GM18507 (cell line): Measurements from ENCODE around the gene TMEM233.

Experiments used
- DNase-seq: peaks from one replicate; pipeline ENCODE4 v3.0.0; 2011; ENCODE audit warnings: low read depth; ENCODE audit not compliant: insufficient read length; ENCODE audit errors: extremely low spot score
- FAIRE-seq: peaks from 2 replicates; lab custom pipeline; 2011; peaks lifted over from hg19 to GRCh38; lab: Jason Lieb, UNC

The TMEM233 gene

GRCh38 chr12:119676022-119676421 is 82.4 kb downstream of the TMEM233 start:
- DNase-seq (no peak), FAIRE-seq (no peak)

DNA sequence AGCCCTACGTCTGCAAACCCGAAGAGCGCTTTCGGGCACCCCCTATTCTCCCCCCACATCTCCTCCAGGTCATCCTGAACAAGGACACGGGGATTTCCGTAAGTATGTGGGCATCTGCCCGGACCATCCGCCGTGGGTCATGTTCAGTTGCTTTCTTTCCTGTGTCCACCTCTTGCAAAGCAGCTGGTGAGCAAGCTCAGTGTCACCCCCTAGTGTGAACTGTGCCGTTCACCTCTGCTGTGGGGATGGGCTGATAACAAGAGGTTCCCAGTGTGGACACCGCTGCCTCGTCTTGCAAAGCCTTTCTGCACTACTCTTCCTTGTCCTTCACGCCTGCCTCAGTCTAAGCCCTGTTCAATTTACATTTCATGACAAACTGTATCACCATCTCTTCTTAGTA is 83.0 kb downstream of the TMEM233 start:
- FAIRE-seq: no peak
- DNase-seq: no peak

- FAIRE-seq: no peak
These were observed 84.9 kb downstream of the TMEM233 start for GRCh38 chr12:119678459-119678858.

GRCh38 chr12:119679081-119679480 is 85.5 kb downstream of the TMEM233 start:
- FAIRE-seq (no peak), DNase-seq (no peak)

More at GRCh38 chr12:119678459-119678858, 84.9 kb downstream of the TMEM233 start:
- no peak for DNase-seq

- FAIRE-seq: no peak
- DNase-seq: no peak
These were observed 85.9 kb downstream of the TMEM233 start for GRCh38 chr12:119679490-119679889.

- FAIRE-seq (no peak), DNase-seq (no peak)
These were observed 87.5 kb downstream of the TMEM233 start for GRCh38 chr12:119681111-119681510.

DNA sequence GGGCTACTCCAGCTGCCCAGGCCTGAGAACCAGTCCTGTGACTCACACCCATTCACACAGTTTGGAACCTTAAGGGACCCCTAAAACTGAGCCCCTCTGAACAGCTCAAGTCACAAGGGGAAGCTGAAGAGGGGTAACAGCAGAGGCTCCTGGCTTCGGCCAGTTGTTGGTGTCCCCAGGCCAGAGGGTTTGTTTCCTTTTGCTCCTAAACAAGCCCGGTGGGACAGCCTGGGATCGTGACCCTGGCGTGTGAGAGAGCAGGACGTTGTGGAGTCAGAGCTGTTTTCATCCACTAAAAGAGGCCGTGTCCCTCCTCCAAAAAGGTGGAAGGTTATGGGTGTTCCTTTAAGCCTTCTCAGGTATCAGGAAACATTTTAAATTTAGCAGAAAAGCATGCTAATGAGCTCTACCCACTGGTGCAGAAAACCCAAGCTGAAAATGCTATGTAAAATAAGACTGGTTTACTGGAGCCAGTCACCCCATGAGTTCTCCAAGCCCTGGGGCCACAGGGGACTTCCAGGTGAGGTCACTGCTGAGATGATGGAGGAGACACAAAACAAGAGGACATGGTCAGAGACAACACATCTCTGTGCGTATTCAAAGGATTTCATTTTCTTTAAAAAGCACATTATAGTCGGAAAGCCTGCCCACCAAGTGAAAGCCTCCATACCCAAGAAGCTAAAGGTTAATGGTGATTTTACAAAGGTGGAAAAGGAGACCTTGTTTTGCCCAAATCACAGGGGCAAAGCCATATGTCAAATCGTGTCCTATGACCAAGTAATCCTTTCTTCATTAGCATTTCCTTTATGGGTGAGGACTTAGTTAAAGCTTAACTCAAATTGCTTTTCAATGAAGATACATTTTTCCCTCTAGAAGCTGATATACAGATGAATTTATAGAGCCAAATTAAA is 88.4 kb downstream of the TMEM233 start:
- FAIRE-seq: peak; percentile 54

DNA sequence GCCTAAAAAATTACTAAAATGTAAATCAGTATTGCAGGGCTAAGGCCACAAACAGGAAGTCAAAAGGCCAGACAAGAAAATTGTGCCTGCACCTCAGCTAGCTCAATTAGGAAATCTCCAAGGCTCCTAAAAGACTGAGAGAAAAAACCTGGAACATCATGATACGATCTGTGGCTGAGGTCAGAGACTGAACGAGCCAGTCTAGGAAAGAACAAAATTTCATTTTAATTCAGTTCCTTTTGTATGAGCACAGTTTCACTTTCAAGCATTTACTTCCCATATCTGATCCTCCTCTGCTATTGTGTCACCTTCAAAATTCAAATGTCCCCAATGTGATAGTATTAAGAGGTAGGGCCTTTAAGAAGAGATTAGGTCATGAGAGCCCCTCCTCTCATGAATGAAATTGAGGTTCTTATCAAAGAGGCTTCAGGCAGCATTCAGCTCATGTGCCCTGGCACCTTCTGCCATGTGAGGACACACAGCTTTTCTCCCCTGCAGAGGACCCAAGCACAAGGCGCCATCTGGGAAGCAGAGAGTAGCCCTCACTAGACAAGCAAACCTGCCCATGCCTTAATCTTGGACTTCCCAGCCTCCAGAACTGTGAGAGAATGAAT is 89.2 kb downstream of the TMEM233 start:
- DNase-seq: no peak
- peak; percentile 48 for FAIRE-seq

More for the DNA sequence above, 88.4 kb downstream of the TMEM233 start:
- DNase-seq: no peak

GRCh38 chr12:119683413-119683812 is 89.8 kb downstream of the TMEM233 start:
- FAIRE-seq (no peak), DNase-seq (no peak)

- FAIRE-seq: no peak
These were observed 90.2 kb downstream of the TMEM233 start for GRCh38 chr12:119683816-119684215.

DNA sequence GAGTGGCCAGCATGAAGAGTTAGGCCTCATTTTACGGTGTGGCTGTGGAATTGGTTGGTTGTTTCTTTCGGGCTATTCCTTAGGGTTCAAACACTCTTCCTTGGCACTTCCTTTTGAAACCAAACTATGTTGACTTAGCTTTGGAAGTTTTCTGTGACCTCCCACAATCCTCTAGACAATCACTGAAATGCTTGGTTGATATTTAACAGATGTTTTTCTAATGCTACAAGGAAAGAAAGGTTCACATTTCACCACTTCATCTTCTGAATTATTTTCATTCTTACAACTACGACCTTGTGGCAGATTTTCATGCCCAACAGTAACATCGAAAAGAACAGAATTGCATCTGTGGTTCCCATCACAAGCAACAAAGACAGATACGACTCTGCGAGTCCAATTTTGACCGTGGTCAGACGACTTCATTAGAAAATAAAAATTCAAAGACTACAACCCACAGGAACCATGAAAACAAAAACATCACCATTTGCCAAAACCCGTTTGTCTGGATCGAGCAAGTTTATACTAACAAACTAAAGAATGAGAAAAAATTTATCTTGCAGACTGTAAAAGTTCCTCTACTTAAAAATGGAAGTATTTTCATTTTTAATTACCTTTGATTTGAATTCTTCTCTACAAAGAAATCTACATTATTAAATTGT is 91.3 kb downstream of the TMEM233 start:
- DNase-seq (no peak), FAIRE-seq (no peak)

More at GRCh38 chr12:119683816-119684215, 90.2 kb downstream of the TMEM233 start:
- DNase-seq: no peak

GRCh38 chr12:119685375-119685774 is 91.8 kb downstream of the TMEM233 start:
- FAIRE-seq: no peak
- DNase-seq: no peak

GRCh38 chr12:119686355-119686754 is 92.8 kb downstream of the TMEM233 start:
- DNase-seq (no peak), FAIRE-seq (no peak)

DNA sequence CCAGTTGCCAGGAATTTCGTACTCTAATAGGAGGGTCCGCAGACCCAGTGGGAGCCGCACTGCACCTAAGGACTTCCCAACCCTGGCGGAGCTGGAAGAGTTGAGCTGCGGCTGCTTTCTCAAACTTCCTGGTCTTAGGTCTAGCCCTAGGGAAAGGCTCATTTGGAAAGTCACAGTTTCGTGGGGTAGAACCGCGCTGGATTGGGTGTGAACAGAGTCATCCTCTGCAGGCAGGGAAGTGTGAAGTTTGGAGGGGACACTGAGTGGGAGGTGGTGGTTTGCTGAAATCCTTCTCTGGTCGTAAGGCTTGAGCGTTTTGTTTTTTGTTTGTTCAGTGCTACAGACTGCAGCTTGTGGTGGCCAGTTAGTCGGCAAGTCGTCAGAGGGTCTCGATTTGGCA is 93.2 kb downstream of the TMEM233 start:
- no peak for FAIRE-seq
- DNase-seq: no peak

DNA sequence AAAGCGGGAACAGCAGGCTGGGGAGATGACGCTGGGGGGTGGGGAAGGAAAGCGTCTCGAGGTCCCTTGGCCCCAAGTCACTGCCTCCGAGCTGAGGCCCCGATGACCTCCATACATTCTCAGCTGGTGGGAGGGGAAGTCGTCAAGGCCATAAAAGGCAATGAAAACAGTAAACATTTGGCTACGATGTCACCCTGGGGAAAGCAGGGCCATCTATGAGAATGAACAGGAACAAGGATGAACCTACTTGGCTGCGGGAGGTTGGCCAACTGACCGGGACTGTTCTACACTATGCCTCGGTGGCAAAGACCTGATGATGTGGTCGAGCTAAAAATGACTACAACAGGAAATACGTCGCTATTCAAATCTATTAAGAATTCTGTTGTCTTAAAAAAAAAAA is 93.8 kb downstream of the TMEM233 start:
- FAIRE-seq (no peak), DNase-seq (no peak)

DNA sequence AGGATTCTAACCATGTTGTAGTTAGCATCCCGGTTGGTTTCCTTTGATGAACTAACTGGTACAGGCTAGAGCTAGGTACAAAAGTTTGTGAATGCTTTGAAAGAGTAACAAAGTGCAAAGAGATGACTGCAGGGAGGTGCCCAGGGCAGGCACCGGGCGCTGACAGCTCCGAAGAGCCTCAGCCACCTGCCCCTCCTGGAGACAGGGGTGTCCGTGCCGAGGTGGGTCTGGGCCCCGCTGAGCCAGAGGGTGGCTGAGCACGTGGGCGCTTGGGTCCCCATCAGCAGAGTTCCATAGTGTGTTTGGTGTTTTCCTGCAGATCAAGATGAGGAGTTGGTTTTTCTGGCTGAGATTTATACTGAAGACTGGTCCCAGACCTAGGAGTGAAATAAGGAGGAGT is 94.3 kb downstream of the TMEM233 start:
- DNase-seq (no peak), FAIRE-seq (no peak)

GRCh38 chr12:119689935-119690500 is 96.4 kb downstream of the TMEM233 start:
- FAIRE-seq (no peak), DNase-seq (no peak)

DNA sequence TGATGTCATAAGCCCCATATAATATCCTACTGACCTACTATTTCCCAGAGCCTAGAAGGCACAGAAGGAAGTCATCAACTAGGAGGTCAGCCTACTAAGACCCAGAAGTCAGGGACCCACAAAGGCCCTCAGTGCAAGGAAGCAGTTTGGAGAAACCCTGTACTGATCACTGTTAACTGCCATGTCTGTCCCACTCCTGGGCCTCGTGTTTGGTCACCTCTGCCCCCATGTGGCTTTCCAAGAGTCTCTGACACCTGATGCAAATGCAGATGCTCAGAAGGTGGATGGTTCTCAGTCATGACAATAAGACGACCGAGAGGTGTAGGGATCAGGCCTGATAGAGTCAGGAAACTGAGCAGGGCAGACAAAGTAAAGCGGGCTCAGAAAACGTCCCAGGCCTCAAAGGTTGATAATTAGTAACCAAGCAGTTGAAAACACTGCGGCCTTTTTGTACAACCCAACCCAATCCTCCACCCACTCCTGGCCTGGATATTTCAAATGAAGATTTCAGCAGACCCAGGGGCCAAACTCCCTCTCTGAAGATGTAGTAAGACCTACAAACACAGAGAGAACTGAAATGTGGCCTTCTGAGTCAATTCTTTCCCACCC is 97.7 kb downstream of the TMEM233 start:
- no peak for FAIRE-seq

GRCh38 chr12:119692410-119692809 is 98.8 kb downstream of the TMEM233 start:
- FAIRE-seq (no peak), DNase-seq (no peak)

More for the DNA sequence above, 97.7 kb downstream of the TMEM233 start:
- no peak for DNase-seq
